ENCODE measurements around the gene LAPTM4A.

LAPTM4A gene

GRCh38 chr2:20015482-20016083 lies 35.8 kb downstream of the LAPTM4A start:
- DNase-seq: peak; percentile 66

DNA sequence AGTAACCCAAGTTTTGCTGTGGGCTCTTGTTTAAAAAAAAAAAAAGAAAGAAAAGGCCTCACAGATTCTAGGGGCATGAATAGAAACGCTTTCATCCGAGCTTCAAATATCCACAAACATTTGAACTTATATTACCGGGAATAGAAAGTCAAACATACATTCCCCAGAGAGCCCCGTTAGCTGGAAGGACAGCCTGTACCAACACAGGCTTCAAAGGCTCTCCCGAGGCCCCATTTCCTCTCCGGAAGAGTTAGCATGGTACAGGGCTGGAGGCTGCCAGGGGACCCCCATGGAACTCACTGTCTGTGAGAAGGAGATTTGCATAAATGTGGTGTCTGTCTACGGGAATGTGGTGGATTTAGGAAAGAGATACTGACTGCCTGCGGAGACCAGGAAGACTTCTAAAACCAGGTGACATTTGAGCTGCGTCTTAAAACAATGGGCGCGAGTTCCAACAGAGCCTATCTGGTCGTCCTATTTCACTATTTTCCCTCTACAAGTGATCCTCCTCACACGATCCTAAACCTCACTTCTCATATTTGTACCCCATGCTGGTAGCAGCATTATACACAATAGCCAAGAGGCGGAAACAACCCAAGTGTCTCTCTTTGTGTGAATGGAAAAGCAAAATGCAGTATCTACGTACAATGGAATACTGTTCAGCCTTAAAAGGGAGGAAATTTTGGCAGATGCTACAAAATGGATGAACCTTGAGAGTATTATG lies 38.1 kb downstream of the LAPTM4A start:
- DNase-seq: no peak

GRCh38 chr2:20012282-20013125 lies 38.9 kb downstream of the LAPTM4A start, which contains the start of gene MATN3:
Gene MATN3, minus strand, starts transcription at chr2:20012668. Its CDS starts 37 bp downstream, at chr2:20012631.
- DNase-seq: peak; percentile 26

DNA sequence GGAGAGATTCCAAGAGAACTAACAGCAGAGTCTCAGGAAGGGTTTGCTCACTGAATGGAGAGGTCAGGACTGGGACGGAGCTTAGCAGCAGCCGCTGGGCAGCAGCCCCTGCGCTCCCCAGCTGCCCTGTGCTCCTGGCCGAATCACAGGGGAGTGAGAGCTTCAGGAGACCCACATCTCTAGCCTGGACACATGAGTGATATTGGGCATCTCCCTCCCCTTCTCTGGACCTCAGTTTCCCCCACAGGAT lies 39.5 kb downstream of the LAPTM4A start:
- DNase-seq: no peak

DNA sequence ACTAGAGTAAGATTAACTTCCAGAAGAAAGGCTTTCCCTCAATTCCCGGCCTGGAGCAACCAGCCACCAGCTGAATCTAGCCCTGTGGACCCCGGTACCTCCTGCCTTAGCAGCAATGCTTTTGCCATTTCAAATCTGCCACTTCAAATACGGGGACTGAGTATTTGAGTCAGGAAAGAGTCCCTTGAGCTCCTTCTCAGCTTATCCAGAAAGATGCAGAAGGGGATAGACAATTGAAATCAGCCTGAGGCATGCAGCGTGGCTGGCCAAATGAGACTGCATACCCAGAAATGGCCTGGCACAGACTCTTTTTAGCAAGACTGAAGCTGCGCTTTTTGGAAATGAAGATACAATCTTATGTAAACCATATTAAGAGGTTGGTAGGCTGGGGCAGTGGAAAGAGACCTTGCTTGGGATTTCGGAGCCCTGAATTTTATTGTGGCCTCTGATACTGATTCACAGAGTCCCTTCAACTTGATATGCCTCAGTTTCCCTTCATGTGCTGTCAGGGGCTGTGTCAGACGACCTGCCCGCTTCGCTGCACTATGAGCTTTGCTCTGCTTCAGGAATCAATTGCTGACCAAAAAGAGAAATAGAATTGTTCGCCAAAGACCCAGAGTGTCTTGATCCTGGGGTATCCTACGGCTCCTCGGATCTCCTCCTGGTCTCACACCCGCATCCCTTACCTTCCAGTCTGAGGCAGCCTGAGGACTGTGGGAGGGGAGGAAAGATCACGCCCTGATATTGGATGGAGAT lies 40.0 kb downstream of the LAPTM4A start:
- DNase-seq: no peak

GRCh38 chr2:20008703-20009102 lies 42.7 kb downstream of the LAPTM4A start:
- no peak for DNase-seq

- no peak for DNase-seq
Observed at GRCh38 chr2:20005891-20006470, 45.4 kb downstream of the LAPTM4A start.

- DNase-seq: no peak
Observed at GRCh38 chr2:20005067-20005627, 46.3 kb downstream of the LAPTM4A start.

GRCh38 chr2:20001361-20001863 lies 50.0 kb downstream of the LAPTM4A start:
- no peak for DNase-seq

GRCh38 chr2:19993731-19994130 lies 57.7 kb downstream of the LAPTM4A start:
- DNase-seq: no peak

- no peak for DNase-seq
Observed at GRCh38 chr2:19991895-19992294, 59.5 kb downstream of the LAPTM4A start.

- no peak for DNase-seq
Observed at GRCh38 chr2:19990416-19990728, 61.1 kb downstream of the LAPTM4A start.

GRCh38 chr2:19989667-19990415 lies 61.6 kb downstream of the LAPTM4A start, which contains the start of gene WDR35:
Gene WDR35, minus strand, starts transcription at chr2:19990105. Its CDS starts 90 bp downstream, at chr2:19990015.
- DNase-seq: peak; percentile 95

DNA sequence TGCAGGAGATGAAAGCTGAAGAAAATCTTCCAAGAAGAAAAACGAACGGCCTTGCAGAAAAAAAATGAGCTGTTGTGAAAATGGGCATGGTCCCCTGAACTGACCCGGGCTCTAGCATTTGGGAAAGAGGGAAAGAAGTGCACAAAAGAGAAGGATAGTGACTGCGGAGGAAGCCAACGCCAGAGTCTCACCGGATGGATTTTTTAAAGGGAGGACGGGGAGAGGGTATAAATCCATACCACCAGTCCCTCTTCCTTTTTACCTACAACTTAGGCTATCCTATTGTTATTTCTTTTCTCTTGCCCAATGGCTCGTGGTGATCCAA lies 62.1 kb downstream of the LAPTM4A start:
- DNase-seq: no peak

GRCh38 chr2:19988600-19988999 lies 62.8 kb downstream of the LAPTM4A start:
- no peak for DNase-seq

- no peak for DNase-seq
Observed at GRCh38 chr2:19987936-19988335, 63.5 kb downstream of the LAPTM4A start.

Measured in NCI-H82 (cell line).